ENCODE measurements around the gene TRIM65.

TRIM65 gene

GRCh38 chr17:75896415-75897159, at the start of gene TRIM65:
TSS of gene TRIM65 (minus strand) at chr17:75896951. CDS start at chr17:75896937, 14 bp downstream.
- DNase-seq (ENCODE audit: low read depth in 3 of 3) = peak in 2 of 3 experiments; percentile 73 to 76

GRCh38 chr17:75945211-75945610, 48.5 kb upstream of the TRIM65 start:
- no peak for DNase-seq (ENCODE audit: low read depth in 3 of 3)

GRCh38 chr17:75943491-75943890, 46.7 kb upstream of the TRIM65 start:
- no peak for DNase-seq (ENCODE audit: low read depth in 3 of 3)

GRCh38 chr17:75942473-75942872, 45.7 kb upstream of the TRIM65 start:
- DNase-seq (ENCODE audit: low read depth in 3 of 3) = no peak

GRCh38 chr17:75941442-75941819, 44.7 kb upstream of the TRIM65 start:
- no peak for DNase-seq (ENCODE audit: low read depth in 3 of 3)

GRCh38 chr17:75940727-75941441, 44.1 kb upstream of the TRIM65 start, which contains the start of gene FBF1:
TSS of gene FBF1 (minus strand) at chr17:75941042. CDS start at chr17:75938149, 2,893 bp downstream.
- peak; percentile 81 to 90 (median 81) for DNase-seq (ENCODE audit: low read depth in 3 of 3)

GRCh38 chr17:75937652-75938051, 40.9 kb upstream of the TRIM65 start:
- no peak for DNase-seq (ENCODE audit: low read depth in 3 of 3)

- no peak for DNase-seq (ENCODE audit: low read depth in 3 of 3)
Measured at GRCh38 chr17:75933808-75934207, 37.1 kb upstream of the TRIM65 start.

GRCh38 chr17:75932852-75933251, 36.1 kb upstream of the TRIM65 start:
- no peak for DNase-seq (ENCODE audit: low read depth in 3 of 3)

GRCh38 chr17:75931062-75931461, 34.3 kb upstream of the TRIM65 start:
- DNase-seq (ENCODE audit: low read depth in 3 of 3) = no peak

- DNase-seq (ENCODE audit: low read depth in 3 of 3) = no peak
Measured at GRCh38 chr17:75927286-75927922, 30.7 kb upstream of the TRIM65 start.

GRCh38 chr17:75926456-75926855, 29.7 kb upstream of the TRIM65 start:
- DNase-seq (ENCODE audit: low read depth in 3 of 3) = no peak

GRCh38 chr17:75925912-75926311, 29.2 kb upstream of the TRIM65 start:
- DNase-seq (ENCODE audit: low read depth in 3 of 3) = no peak

- no peak for DNase-seq (ENCODE audit: low read depth in 3 of 3)
Measured at GRCh38 chr17:75925103-75925502, 28.4 kb upstream of the TRIM65 start.

GRCh38 chr17:75922963-75923874, 26.5 kb upstream of the TRIM65 start:
- no peak for DNase-seq (ENCODE audit: low read depth in 3 of 3)

GRCh38 chr17:75922173-75922961, 25.6 kb upstream of the TRIM65 start:
- no peak for DNase-seq (ENCODE audit: low read depth in 3 of 3)

GRCh38 chr17:75921596-75921995, 24.8 kb upstream of the TRIM65 start:
- no peak for DNase-seq (ENCODE audit: low read depth in 3 of 3)

- DNase-seq (ENCODE audit: low read depth in 3 of 3) = no peak
Measured at GRCh38 chr17:75920045-75920560, 23.4 kb upstream of the TRIM65 start.

- no peak for DNase-seq (ENCODE audit: low read depth in 3 of 3)
Measured at GRCh38 chr17:75919611-75920010, 22.9 kb upstream of the TRIM65 start.

GRCh38 chr17:75917917-75918445, 21.2 kb upstream of the TRIM65 start:
- no peak for DNase-seq (ENCODE audit: low read depth in 3 of 3)

Data from stimulated activated CD4-positive, alpha-beta T cell treated with anti-CD3 and anti-CD28 coated beads, TNF-alpha, amount 100 ng/mL, for 24 hours (primary cell).